Measurements from ENCODE around the gene ASIC5.

ASIC5 gene

DNA sequence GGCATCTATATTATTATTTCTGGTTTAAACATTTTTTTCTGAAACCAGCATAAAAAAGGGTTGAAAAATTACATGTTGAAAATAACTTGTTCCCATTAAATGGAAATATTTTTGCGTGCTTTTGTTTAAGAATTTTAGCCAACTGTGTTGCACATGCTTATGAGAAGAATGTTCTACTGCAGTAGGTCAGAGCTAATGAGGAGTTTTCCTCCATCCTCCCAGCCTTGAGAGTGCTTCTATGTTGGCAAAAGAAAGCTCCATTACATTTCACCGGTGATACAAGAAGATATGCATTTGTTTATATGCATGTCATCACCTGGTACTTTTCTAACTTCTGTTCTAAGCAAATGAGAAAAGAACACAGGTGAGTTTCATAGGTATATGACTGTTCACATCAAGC is 23.9 kb upstream of the ASIC5 start:
- H3K4me2 ChIP-seq (ENCODE audit: low read depth, low read length, poor library complexity, severe bottlenecking), result no peak overlapping the region
- no peaks in the 10 kb centered on the region for H4K20me1 ChIP-seq (ENCODE audit: low read depth, low read length)
- H3K4me3 ChIP-seq (ENCODE audit: insufficient read depth, low read length, poor library complexity, severe bottlenecking), result no peak overlapping the region
- no peak overlapping the region for H2AFZ ChIP-seq (ENCODE audit: low read depth, low read length, severe bottlenecking)
- no peaks in the 10 kb centered on the region for H3F3A ChIP-seq (ENCODE audit: insufficient read depth)
- H3K79me2 ChIP-seq (ENCODE audit: insufficient read depth, low read length), result no peaks in the 10 kb centered on the region
- H3K9me2 ChIP-seq (replicated peaks; ENCODE audit: insufficient read depth, low read length), result no peaks in the 10 kb centered on the region
- H3K27me3 ChIP-seq (ENCODE audit: low read length), result no peaks in the 10 kb centered on the region
- no peak overlapping the region for H3K27ac ChIP-seq (ENCODE audit: low read depth, low read length)
- H3K36me3 ChIP-seq (ENCODE audit: low read length), result no peaks in the 10 kb centered on the region
- no peaks in the 10 kb centered on the region for H3K9me3 ChIP-seq (ENCODE audit: insufficient read depth, low read length)
- TF ChIP-seq, protein P1, sequence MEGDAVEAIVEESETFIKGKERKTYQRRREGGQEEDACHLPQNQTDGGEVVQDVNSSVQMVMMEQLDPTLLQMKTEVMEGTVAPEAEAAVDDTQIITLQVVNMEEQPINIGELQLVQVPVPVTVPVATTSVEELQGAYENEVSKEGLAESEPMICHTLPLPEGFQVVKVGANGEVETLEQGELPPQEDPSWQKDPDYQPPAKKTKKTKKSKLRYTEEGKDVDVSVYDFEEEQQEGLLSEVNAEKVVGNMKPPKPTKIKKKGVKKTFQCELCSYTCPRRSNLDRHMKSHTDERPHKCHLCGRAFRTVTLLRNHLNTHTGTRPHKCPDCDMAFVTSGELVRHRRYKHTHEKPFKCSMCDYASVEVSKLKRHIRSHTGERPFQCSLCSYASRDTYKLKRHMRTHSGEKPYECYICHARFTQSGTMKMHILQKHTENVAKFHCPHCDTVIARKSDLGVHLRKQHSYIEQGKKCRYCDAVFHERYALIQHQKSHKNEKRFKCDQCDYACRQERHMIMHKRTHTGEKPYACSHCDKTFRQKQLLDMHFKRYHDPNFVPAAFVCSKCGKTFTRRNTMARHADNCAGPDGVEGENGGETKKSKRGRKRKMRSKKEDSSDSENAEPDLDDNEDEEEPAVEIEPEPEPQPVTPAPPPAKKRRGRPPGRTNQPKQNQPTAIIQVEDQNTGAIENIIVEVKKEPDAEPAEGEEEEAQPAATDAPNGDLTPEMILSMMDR (IDR thresholded peaks at IDR 0.05; ENCODE audit: insufficient read depth, low read length, poor library complexity, severe bottlenecking), result no peak
- TF ChIP-seq EZH2phosphoT487 (conservative IDR thresholded peaks at IDR 0.05; ENCODE audit: low read length), result no peak
- no peak overlapping the region for H3K9ac ChIP-seq (ENCODE audit: low read length)

DNA sequence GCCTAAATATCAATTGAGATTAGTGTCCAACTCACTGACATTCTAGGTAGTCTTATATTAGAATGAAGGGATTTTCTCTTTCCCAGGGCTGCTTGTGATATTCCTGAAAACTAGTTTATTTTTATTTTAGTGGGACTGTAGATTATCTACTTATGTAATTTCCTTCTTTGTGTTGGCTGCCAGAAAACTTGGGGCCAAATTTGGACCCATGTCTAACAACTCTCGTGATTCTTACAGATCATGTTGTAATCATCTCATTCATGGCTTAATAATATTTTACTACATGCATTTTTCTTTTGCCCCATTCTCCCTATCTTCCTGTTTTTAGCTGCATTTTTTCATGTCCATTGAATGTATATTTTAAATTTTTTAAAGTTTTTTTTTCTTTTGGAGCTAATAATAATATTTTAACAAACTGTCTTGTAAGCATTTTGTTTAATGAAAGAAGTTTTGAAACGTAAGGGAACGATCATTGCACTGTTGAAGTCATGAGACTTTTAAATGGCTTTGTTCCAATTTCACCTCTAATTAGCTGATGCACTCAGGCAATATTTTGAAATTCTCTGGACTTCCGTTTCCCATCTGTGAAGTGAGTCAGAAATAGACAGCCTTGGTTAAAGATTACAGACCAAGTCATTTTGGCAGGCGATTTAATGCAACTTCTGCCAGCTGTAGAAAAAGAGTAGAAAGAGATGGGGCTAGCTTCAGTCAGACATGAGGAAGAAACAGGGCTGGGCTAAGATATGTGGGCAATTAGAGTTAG is 23.1 kb upstream of the ASIC5 start:
- no peaks in the 10 kb centered on the region for H3K9me3 ChIP-seq (ENCODE audit: insufficient read depth, low read length)
- H3K9me2 ChIP-seq (replicated peaks; ENCODE audit: insufficient read depth, low read length), result no peaks in the 10 kb centered on the region
- H2AFZ ChIP-seq (ENCODE audit: low read depth, low read length, severe bottlenecking), result no peak overlapping the region
- H3K4me3 ChIP-seq (ENCODE audit: insufficient read depth, low read length, poor library complexity, severe bottlenecking), result no peak overlapping the region
- no peaks in the 10 kb centered on the region for H3K27me3 ChIP-seq (ENCODE audit: low read length)
- H3F3A ChIP-seq (ENCODE audit: insufficient read depth), result no peaks in the 10 kb centered on the region
- no peaks in the 10 kb centered on the region for H3K36me3 ChIP-seq (ENCODE audit: low read length)
- H3K9ac ChIP-seq (ENCODE audit: low read length), result no peak overlapping the region
- H3K27ac ChIP-seq (ENCODE audit: low read depth, low read length), result no peak overlapping the region
- no peaks in the 10 kb centered on the region for H3K79me2 ChIP-seq (ENCODE audit: insufficient read depth, low read length)
- H3K4me2 ChIP-seq (ENCODE audit: low read depth, low read length, poor library complexity, severe bottlenecking), result no peak overlapping the region
- TF ChIP-seq, protein P1 (IDR thresholded peaks at IDR 0.05; ENCODE audit: insufficient read depth, low read length, poor library complexity, severe bottlenecking), result no peak
- no peak for TF ChIP-seq EZH2phosphoT487 (conservative IDR thresholded peaks at IDR 0.05; ENCODE audit: low read length)
- H4K20me1 ChIP-seq (ENCODE audit: low read depth, low read length), result no peaks in the 10 kb centered on the region

DNA sequence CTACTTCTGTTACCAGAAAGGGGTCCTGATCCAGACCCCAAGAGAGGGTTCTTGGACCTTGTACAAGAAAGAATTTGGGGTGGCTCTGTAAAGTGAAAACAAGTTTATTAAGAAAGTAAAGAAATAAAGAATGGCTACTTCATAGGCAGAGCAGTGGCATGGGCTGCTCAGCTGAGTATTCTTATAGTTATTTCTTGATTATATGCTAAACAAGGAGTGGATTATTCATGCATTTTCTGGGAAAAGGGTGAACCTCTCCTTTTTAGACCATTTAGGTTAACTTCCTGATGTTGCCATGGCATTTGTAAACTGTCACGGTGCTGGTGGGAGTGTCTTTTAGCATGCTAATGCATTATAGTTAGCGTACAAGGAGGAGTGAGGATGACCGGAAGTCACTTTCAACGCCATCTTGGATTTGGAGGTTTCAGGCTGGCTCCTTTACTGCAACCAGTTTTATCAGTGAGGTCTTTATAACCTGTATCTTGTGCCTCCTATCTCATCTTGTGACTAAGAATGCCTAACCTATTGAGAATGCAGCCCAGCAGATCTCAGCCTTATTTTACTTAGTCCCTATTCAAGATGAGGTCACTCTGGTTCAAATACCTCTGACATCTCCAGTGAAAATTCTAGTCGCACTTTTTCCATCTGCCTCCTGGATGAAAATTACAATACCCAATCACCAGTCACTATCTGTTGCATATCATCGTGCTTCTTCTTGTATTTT is 21.9 kb upstream of the ASIC5 start:
- no peak for TF ChIP-seq EZH2phosphoT487 (conservative IDR thresholded peaks at IDR 0.05; ENCODE audit: low read length)
- TF ChIP-seq, protein P1 (IDR thresholded peaks at IDR 0.05; ENCODE audit: insufficient read depth, low read length, poor library complexity, severe bottlenecking), result no peak
- Histone ChIP-seq H3K4me2 (ENCODE audit: low read depth, low read length, poor library complexity, severe bottlenecking) (no peak overlapping the region), H2AFZ (ENCODE audit: low read depth, low read length, severe bottlenecking) (no peak overlapping the region), H3K9ac (ENCODE audit: low read length) (no peak overlapping the region), H4K20me1 (ENCODE audit: low read depth, low read length) (no peaks in the 10 kb centered on the region), H3K9me3 (ENCODE audit: insufficient read depth, low read length) (no peaks in the 10 kb centered on the region), H3K9me2 (replicated peaks; ENCODE audit: insufficient read depth, low read length) (no peaks in the 10 kb centered on the region), H3F3A (ENCODE audit: insufficient read depth) (no peaks in the 10 kb centered on the region), H3K27me3 (ENCODE audit: low read length) (no peaks in the 10 kb centered on the region), H3K79me2 (ENCODE audit: insufficient read depth, low read length) (no peaks in the 10 kb centered on the region), H3K4me3 (ENCODE audit: insufficient read depth, low read length, poor library complexity, severe bottlenecking) (no peak overlapping the region), H3K36me3 (ENCODE audit: low read length) (no peaks in the 10 kb centered on the region), H3K27ac (ENCODE audit: low read depth, low read length) (no peak overlapping the region)

All from SU-DHL-6 (cell line).